ENCODE data around the gene LCE7A. TPM values are rescaled to one million over a fixed set of nuclear protein-coding genes. Genes with fewer than 3 reads are reported as not detected.

The LCE7A gene
- total and polyA plus RNA-seq, 10 of the 15 experiments (the other 5 are each of a cell fraction or from before 2014, with no cell fraction given), result not detected

GRCh38 chr1:152873495-152873894 is 13.7 kb downstream of the LCE7A start:
- POLR2A ChIA-PET, result interaction anchor here (0.7 kb wide), 1 partner anchor 88 kb away, joined by 3 read pairs; no protein-coding TSS in a partner anchor
- FAIRE-seq (no peak), ATAC-seq (no peak), DNase-seq (ENCODE audit: low read depth, low spot score) (no peak)
- Histone ChIP-seq H3K4me2 (ENCODE audit: control insufficient read depth, insufficient read depth) (no peak overlapping the region), H4K20me1 (ENCODE audit: control insufficient read depth, insufficient read depth) (no peaks in the 10 kb centered on the region), H3K4me1 (ENCODE audit: control insufficient read depth, insufficient read depth, low read length) (peaks cover 19% of the 10 kb centered on the region), H3K27me3 (replicated peaks in 1 of 2; ENCODE audit: control insufficient read depth in 2 of 2, insufficient read depth in 2 of 2, low read length in 1 of 2) (no peaks in the 10 kb centered on the region), H3K79me2 (ENCODE audit: control insufficient read depth, insufficient read depth, low read length) (no peaks in the 10 kb centered on the region), H2AFZ (ENCODE audit: control insufficient read depth, low read depth, low read length) (no peak overlapping the region), H3K27ac (ENCODE audit: control insufficient read depth, insufficient read depth) (no peak overlapping the region), H3K9me3 (replicated peaks; ENCODE audit: control insufficient read depth, insufficient read depth, low read length) (no peaks in the 10 kb centered on the region), H3K9ac (ENCODE audit: control insufficient read depth, insufficient read depth, low read length) (no peak overlapping the region), H3K4me3 (no peak overlapping the region), H3K36me3 (ENCODE audit: control insufficient read depth in 2 of 2, insufficient read depth in 2 of 2, low read length in 1 of 2) (no peaks in the 10 kb centered on the region)
- BruUV-seq (replicated peaks), result no TSS peak
- CTCF ChIA-PET, result interaction anchor here (1.1 to 7.4 kb wide), 5 partner anchors 53 to 355 kb away, joined by 5 to 106 read pairs (median 49); no protein-coding TSS in a partner anchor
- RAD21 ChIA-PET (ENCODE audit: unreplicated experiment), result interaction anchor here (1.5 to 5.4 kb wide), 2 partner anchors 53 to 319 kb away, joined by 10 to 60 read pairs; no protein-coding TSS in a partner anchor
- intact Hi-C loops (cut with micrococcal nuclease; ENCODE audit: unreplicated experiment) (loop anchor here (10.0 kb wide), 1 partner anchor 161 kb away; the partner anchor contains the start of gene SPRR1B), in situ Hi-C loops (cut with MboI) (loop anchor here (5.0 to 10.0 kb wide), 3 partner anchors 54 to 354 kb away; no protein-coding TSS in a partner anchor)
- TF ChIP-seq, protein P1, sequence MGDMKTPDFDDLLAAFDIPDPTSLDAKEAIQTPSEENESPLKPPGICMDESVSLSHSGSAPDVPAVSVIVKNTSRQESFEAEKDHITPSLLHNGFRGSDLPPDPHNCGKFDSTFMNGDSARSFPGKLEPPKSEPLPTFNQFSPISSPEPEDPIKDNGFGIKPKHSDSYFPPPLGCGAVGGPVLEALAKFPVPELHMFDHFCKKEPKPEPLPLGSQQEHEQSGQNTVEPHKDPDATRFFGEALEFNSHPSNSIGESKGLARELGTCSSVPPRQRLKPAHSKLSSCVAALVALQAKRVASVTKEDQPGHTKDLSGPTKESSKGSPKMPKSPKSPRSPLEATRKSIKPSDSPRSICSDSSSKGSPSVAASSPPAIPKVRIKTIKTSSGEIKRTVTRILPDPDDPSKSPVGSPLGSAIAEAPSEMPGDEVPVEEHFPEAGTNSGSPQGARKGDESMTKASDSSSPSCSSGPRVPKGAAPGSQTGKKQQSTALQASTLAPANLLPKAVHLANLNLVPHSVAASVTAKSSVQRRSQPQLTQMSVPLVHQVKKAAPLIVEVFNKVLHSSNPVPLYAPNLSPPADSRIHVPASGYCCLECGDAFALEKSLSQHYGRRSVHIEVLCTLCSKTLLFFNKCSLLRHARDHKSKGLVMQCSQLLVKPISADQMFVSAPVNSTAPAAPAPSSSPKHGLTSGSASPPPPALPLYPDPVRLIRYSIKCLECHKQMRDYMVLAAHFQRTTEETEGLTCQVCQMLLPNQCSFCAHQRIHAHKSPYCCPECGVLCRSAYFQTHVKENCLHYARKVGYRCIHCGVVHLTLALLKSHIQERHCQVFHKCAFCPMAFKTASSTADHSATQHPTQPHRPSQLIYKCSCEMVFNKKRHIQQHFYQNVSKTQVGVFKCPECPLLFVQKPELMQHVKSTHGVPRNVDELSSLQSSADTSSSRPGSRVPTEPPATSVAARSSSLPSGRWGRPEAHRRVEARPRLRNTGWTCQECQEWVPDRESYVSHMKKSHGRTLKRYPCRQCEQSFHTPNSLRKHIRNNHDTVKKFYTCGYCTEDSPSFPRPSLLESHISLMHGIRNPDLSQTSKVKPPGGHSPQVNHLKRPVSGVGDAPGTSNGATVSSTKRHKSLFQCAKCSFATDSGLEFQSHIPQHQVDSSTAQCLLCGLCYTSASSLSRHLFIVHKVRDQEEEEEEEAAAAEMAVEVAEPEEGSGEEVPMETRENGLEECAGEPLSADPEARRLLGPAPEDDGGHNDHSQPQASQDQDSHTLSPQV (IDR thresholded peaks at IDR 0.05), result no peak
- no peak for TF ChIP-seq ATF7 (IDR thresholded peaks at IDR 0.05; ENCODE audit: low read depth)
- SMC1A ChIA-PET (ENCODE audit: uncharacterized antibody, unreplicated experiment), result interaction anchor here (1.1 to 6.0 kb wide), 4 partner anchors 10 to 319 kb away, joined by 3 to 49 read pairs (median 4); no protein-coding TSS in a partner anchor
